ENCODE data around the gene TOE1.

DNA sequence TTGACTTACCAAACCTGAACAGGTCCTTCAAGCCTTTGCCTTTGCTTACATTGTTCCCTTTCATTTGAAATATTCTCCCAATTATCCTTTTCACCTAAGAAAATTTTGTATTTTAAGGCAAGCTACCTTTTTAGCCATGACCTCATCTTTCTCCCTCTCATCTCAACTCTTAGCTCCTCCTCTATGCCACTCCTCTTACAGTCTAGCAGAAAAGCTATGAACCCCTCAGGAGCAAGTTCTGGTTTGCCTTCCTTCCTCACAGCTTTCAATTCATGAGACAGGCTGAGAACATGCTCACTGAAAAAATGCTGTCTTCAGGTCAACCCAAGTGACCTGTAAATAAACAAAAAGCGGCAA lies 8.6 kb downstream of the TOE1 start:
- TF ChIP-seq, protein P1, sequence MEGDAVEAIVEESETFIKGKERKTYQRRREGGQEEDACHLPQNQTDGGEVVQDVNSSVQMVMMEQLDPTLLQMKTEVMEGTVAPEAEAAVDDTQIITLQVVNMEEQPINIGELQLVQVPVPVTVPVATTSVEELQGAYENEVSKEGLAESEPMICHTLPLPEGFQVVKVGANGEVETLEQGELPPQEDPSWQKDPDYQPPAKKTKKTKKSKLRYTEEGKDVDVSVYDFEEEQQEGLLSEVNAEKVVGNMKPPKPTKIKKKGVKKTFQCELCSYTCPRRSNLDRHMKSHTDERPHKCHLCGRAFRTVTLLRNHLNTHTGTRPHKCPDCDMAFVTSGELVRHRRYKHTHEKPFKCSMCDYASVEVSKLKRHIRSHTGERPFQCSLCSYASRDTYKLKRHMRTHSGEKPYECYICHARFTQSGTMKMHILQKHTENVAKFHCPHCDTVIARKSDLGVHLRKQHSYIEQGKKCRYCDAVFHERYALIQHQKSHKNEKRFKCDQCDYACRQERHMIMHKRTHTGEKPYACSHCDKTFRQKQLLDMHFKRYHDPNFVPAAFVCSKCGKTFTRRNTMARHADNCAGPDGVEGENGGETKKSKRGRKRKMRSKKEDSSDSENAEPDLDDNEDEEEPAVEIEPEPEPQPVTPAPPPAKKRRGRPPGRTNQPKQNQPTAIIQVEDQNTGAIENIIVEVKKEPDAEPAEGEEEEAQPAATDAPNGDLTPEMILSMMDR (conservative IDR thresholded peaks at IDR 0.05), result no peak
- TF ChIP-seq ZFX (IDR thresholded peaks at IDR 0.05), result no peak

Measured in C4-2B (cell line).